ENCODE results near the gene OTOP2. TPM values are rescaled to one million over a fixed set of nuclear protein-coding genes. Genes with fewer than 3 reads are reported as not detected.

The OTOP2 gene
- total RNA-seq, 1 experiment from 2014 or later, result 0.11 TPM

- Mint-ChIP-seq H3K4me3 (no peak overlapping the region), H3K9me3 (peaks cover 0 to 2% of the 10 kb centered on the region in 2 experiments; a peak in 2 of 5 replicates), H3K27me3 (ENCODE audit: low read depth) (peaks cover 60% of the 10 kb centered on the region), H3K36me3 (ENCODE audit: insufficient read depth in 1 of 3, low read depth in 3 of 3) (no peaks in the 10 kb centered on the region), H3K27ac (no peak overlapping the region; a peak in 1 of 7 replicates), H3K4me1 (peaks cover 5 to 13% of the 10 kb centered on the region in 2 experiments)
- DNase-seq, result no peak
- Histone ChIP-seq H2AK5ac (ENCODE audit: insufficient read length, low read length) (no peak overlapping the region), H3K9me3 (ENCODE audit: control insufficient read depth, low read depth, low read length) (no peaks in the 10 kb centered on the region), H3K23ac (ENCODE audit: insufficient read length, low read depth, low read length) (no peak overlapping the region), H2BK20ac (ENCODE audit: low read depth, low read length, poor library complexity, severe bottlenecking) (no peak overlapping the region), H2BK15ac (ENCODE audit: low read depth, low read length) (no peak overlapping the region), H3K18ac (ENCODE audit: insufficient read length, low read depth, low read length) (no peak overlapping the region), H3K56ac (ENCODE audit: insufficient read length, low read depth, low read length) (no peak overlapping the region), H4K20me1 (ENCODE audit: control insufficient read depth, insufficient read depth, insufficient read length) (no peaks in the 10 kb centered on the region), H3K79me2 (ENCODE audit: insufficient read depth, low read length) (no peaks in the 10 kb centered on the region), H2BK5ac (ENCODE audit: insufficient read length, low read length) (no peak overlapping the region), H3K4me1 (ENCODE audit: insufficient read depth, low read length) (peaks cover 3% of the 10 kb centered on the region; the same call in 1 of the 2 replicates), H3K14ac (ENCODE audit: insufficient read depth, low read length) (no peak overlapping the region), H3K4ac (ENCODE audit: low read depth, low read length) (no peak overlapping the region), H3K9ac (ENCODE audit: extremely low read depth, insufficient read length, low read length) (no peak overlapping the region), H4K8ac (replicated peaks; ENCODE audit: insufficient read length, low read depth, low read length) (no peak overlapping the region), H3K4me2 (ENCODE audit: insufficient read depth, insufficient read length, low read length) (no peak overlapping the region), H2BK12ac (ENCODE audit: insufficient read length, low read depth, low read length) (no peak overlapping the region), H3K79me1 (ENCODE audit: insufficient read depth, low read depth, low read length, poor library complexity, severe bottlenecking) (no peaks in the 10 kb centered on the region), H3K23me2 (ENCODE audit: insufficient read length, low read depth, low read length, poor library complexity, severe bottlenecking) (peaks cover 13% of the 10 kb centered on the region), H4K91ac (ENCODE audit: insufficient read length, low read depth, low read length) (no peak overlapping the region), H3T11ph (ENCODE audit: low read length) (no peak overlapping the region), H3K27ac (ENCODE audit: insufficient read length, low read depth, low read length) (no peak overlapping the region), H2AFZ (ENCODE audit: low read length) (no peak overlapping the region), H3K27me3 (ENCODE audit: insufficient read depth, low read length) (peaks cover 9% of the 10 kb centered on the region), H4K5ac (ENCODE audit: insufficient read length, low read depth, low read length) (no peak overlapping the region), H2BK120ac (ENCODE audit: low read depth, low read length, poor library complexity, severe bottlenecking) (no peak overlapping the region)
- no peak for TF ChIP-seq CTCF (conservative IDR thresholded peaks at IDR 0.05)
- WGBS (ENCODE audit: extremely low coverage, insufficient read length, low lambda C conversion rate), result no CpG with 5 or more reads among the region's 3 CpGs
Measured at GRCh38 chr17:74977802-74978201, 53.7 kb downstream of the OTOP2 start.

Data from H9 (cell line).